Activated T-helper 2 cell treated with anti-CD3 and anti-CD28 coated beads, Interferon-gamma antibody, Interleukin-2, Interleukin-4, amounts not matched to agents 10 μg/mL and 5 μg/mL and 100 μg/mL, durations not matched to agents 14 hours and 24 hours and 36 hours (primary cell): ENCODE results near the gene TLE2. TPM values are rescaled to one million over a fixed set of nuclear protein-coding genes. Genes with fewer than 3 reads are reported as not detected.

Experiments used
- DNase-seq: peaks from one replicate; pipeline ENCODE4 v3.0.0; 2021; ENCODE audit warnings: low spot score
- H3K27ac Mint-ChIP-seq: one replicate; pipeline ENCODE4 v1.8.0; 2021; ENCODE audit warnings: mixed read lengths
- H3K27me3 Mint-ChIP-seq: one replicate; pipeline ENCODE4 v1.8.0; 2021; ENCODE audit warnings: low read depth, mixed read lengths
- H3K36me3 Mint-ChIP-seq: one replicate; pipeline ENCODE4 v1.8.0; 2021; ENCODE audit warnings: low read depth, mixed read lengths
- H3K4me1 Mint-ChIP-seq: one replicate; pipeline ENCODE4 v1.8.0; 2021; ENCODE audit warnings: low read depth, mixed read lengths
- H3K4me3 Mint-ChIP-seq: one replicate; pipeline ENCODE4 v1.8.0; 2021; ENCODE audit warnings: low read depth, mild to moderate bottlenecking, moderate library complexity, mixed read lengths
- H3K9me3 Mint-ChIP-seq: one replicate; pipeline ENCODE4 v1.8.0; 2021; ENCODE audit warnings: mixed read lengths
- intact Hi-C: fragments of 100-400 bp; cut with micrococcal nuclease; formaldehyde crosslinking; loops from one replicate; pipeline ENCODE4 v1.15.1; 2023
- total RNA-seq: library from RNA; stranded (reverse); gene quantifications from 2 replicates; pipeline ENCODE4 v1.2.3, GENCODE V29; 2022

TLE2 gene
- total RNA-seq: 2.2 and 2.4 TPM in 2 replicates

- H3K27me3 Mint-ChIP-seq: peaks cover 50% of the 10 kb centered on the region
- no peaks in the 10 kb centered on the region for H3K9me3 Mint-ChIP-seq
- H3K36me3 Mint-ChIP-seq: no peaks in the 10 kb centered on the region
- peaks cover 4% of the 10 kb centered on the region for H3K4me1 Mint-ChIP-seq
- no peak for DNase-seq
- H3K4me3 Mint-ChIP-seq: peak within 1 kb of the TSS; percentile 57
- no peak within 1 kb of the TSS for H3K27ac Mint-ChIP-seq
- intact Hi-C loops: no loop called here
These were observed at the start of gene TLE2 for GRCh38 chr19:3029065-3029923. Gene TLE2, minus strand, starts transcription at chr19:3029280. Its CDS starts 376 bp downstream, at chr19:3028904.

DNA sequence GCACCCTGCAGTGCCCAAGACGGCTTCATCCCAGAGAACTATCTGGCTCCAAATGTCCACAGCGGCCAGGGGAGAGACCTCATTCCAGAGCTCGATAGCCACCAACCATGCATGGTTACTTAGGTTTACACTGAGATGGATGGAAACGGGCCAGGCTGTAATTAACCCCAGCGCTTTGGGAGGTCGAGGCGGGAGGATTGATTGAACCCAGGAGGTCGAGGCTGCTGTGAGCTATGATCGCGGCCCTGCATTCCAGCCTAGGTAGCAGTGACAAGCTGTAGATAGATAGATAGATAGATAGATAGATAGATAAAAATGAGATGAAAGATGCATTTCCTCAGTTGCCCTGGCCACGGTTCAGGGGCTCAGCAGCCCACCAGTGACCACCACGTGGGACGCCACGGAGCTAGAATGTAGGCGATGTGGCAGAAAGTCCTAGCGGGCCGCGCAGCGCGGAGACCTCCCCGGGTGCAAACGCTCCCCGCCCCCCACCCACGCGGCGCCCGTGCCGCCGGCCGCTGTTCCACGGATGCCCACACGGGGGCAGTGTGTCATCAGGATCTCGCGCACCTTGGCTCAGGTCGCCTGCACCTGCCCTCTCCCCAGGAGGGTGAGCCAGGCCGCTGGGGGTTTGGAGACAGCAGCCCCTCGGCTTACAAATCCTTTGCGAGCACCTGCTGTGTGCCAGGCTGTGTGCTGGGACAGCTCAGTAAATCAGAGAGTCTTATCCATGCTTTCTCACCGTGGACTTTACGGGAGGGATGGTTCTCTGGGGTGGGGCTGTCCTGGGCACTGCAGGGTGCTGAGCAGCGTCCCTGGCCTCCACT, 46.7 kb upstream of the TLE2 start:
- peak; percentile 57 for DNase-seq
- intact Hi-C loops: no loop called here
- no peak overlapping the region for H3K4me3 Mint-ChIP-seq
- no peaks in the 10 kb centered on the region for H3K27me3 Mint-ChIP-seq
- H3K4me1 Mint-ChIP-seq: peaks cover 3% of the 10 kb centered on the region
- H3K27ac Mint-ChIP-seq: no peak overlapping the region
- no peaks in the 10 kb centered on the region for H3K9me3 Mint-ChIP-seq
- H3K36me3 Mint-ChIP-seq: no peaks in the 10 kb centered on the region

- intact Hi-C loops: no loop called here
- H3K4me1 Mint-ChIP-seq: peaks cover 3% of the 10 kb centered on the region
- H3K27me3 Mint-ChIP-seq: no peaks in the 10 kb centered on the region
- no peaks in the 10 kb centered on the region for H3K36me3 Mint-ChIP-seq
- H3K4me3 Mint-ChIP-seq: no peak overlapping the region
- DNase-seq: no peak
- no peak overlapping the region for H3K27ac Mint-ChIP-seq
- H3K9me3 Mint-ChIP-seq: no peaks in the 10 kb centered on the region
These were observed 45.0 kb upstream of the TLE2 start for GRCh38 chr19:3073931-3074595.

DNA sequence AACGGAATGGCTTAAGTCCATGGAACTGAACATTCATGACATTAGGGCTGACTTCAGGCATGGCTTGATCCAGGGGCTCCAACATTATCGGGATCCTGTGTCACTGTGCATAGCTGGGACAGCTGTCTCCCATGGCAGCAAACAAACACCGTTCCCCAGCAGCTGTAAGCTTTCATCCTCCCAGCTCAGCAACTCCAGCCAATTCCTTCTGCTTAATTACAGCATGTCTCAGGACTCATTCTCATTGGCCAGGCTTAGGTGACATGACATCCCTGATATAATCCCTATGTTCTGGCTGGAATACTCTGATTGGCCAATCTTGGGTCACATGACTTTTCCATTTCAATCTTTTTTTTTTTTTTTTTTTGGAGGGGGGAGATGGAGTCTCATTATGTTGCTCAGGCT, 44.1 kb upstream of the TLE2 start:
- Mint-ChIP-seq H3K4me3 (no peak overlapping the region), H3K36me3 (no peaks in the 10 kb centered on the region), H3K27me3 (no peaks in the 10 kb centered on the region), H3K27ac (no peak overlapping the region), H3K4me1 (peaks cover 3% of the 10 kb centered on the region), H3K9me3 (no peaks in the 10 kb centered on the region)
- intact Hi-C loops: no loop called here
- DNase-seq: no peak

DNA sequence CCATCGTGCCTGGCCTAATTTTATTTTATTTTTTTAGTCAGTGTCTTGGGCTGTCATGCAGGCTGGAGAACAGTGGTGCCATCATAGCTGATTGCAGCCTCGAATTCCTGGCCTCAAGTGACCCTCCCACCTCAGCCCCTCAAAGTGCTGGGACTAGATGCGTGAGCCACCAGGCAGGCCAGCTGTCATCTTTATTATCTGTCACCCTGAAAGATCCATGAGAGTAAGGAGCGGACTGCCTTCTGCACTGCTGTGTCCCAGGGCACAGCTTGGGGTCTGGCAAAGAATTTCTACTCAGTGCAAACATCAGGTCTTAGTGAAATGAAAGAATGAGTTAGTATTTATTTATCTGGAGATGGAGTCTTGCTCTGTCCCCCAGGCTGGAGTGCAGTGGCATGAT, 42.7 kb upstream of the TLE2 start:
- intact Hi-C loops: no loop called here
- Mint-ChIP-seq H3K27ac (no peak overlapping the region), H3K4me3 (no peak overlapping the region), H3K9me3 (no peaks in the 10 kb centered on the region), H3K27me3 (no peaks in the 10 kb centered on the region), H3K36me3 (no peaks in the 10 kb centered on the region), H3K4me1 (peaks cover 3% of the 10 kb centered on the region)
- DNase-seq: no peak

DNA sequence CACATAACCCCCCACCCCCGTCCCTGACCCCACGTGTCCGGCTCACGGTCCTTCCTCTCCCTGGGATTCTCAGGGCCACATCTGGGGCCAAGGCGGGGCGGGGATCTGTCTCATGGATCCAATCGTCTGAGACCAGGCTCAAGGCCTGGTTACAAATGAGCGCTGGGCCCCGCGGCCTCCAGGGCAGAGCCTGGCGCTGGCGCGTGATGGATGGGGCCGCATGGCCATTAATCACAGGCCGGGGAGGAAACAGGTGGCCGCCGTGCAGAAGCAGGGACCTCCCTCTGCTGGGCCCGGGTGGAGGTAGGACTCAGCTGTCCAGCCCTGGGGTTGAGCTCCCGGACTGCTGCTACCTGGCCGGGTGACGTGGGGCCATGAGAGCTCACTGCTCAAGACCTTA, 39.0 kb upstream of the TLE2 start:
- no peak for DNase-seq
- peaks cover 2% of the 10 kb centered on the region for H3K4me1 Mint-ChIP-seq
- H3K4me3 Mint-ChIP-seq: no peak overlapping the region
- no peak overlapping the region for H3K27ac Mint-ChIP-seq
- H3K36me3 Mint-ChIP-seq: no peaks in the 10 kb centered on the region
- no peaks in the 10 kb centered on the region for H3K27me3 Mint-ChIP-seq
- no peaks in the 10 kb centered on the region for H3K9me3 Mint-ChIP-seq
- intact Hi-C loops: loop anchor here (10.0 kb wide), 1 partner anchor 97 kb away; no protein-coding TSS in a partner anchor

- peaks cover 5% of the 10 kb centered on the region for H3K4me1 Mint-ChIP-seq
- no peak overlapping the region for H3K27ac Mint-ChIP-seq
- H3K9me3 Mint-ChIP-seq: no peaks in the 10 kb centered on the region
- no peak for DNase-seq
- no peak overlapping the region for H3K4me3 Mint-ChIP-seq
- H3K27me3 Mint-ChIP-seq: no peaks in the 10 kb centered on the region
- intact Hi-C loops: loop anchor here (10.0 kb wide), 1 partner anchor 97 kb away; no protein-coding TSS in a partner anchor
- no peaks in the 10 kb centered on the region for H3K36me3 Mint-ChIP-seq
These were observed 38.5 kb upstream of the TLE2 start for GRCh38 chr19:3067563-3067962.

DNA sequence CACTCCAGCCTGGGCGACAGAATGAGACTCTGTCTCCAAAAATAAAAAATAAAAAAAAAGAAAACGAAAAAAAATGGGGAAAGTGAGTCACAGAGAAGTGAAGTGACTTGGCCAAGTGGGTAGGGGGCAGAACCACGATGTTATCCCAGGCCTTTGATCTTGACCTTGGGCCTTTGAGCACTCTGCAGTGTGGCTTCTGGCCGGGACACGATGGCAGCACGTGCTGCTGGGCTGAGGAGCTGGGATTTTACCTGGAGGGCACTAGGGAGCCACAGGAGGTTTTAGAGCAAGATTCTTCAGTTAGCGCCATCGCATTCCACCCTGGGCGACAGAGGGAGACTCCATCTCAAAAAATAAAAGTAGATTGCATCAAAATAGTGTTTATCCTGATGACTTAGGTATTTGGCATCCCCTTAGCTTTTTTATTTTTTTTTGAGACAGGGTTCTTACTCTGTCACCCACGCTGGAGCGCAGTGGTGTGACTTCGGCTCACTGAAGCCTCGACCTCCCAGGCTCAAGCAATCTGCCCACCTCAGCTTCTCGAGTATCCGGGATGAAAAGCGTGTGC, 37.5 kb upstream of the TLE2 start:
- DNase-seq: no peak
- intact Hi-C loops: loop anchor here (10.0 kb wide), 1 partner anchor 98 kb away; no protein-coding TSS in a partner anchor
- H3K27ac Mint-ChIP-seq: no peak overlapping the region
- no peaks in the 10 kb centered on the region for H3K9me3 Mint-ChIP-seq
- no peak overlapping the region for H3K4me3 Mint-ChIP-seq
- H3K4me1 Mint-ChIP-seq: peaks cover 5% of the 10 kb centered on the region
- H3K27me3 Mint-ChIP-seq: no peaks in the 10 kb centered on the region
- H3K36me3 Mint-ChIP-seq: no peaks in the 10 kb centered on the region

- Mint-ChIP-seq H3K27ac (no peak overlapping the region), H3K4me1 (peaks cover 7% of the 10 kb centered on the region), H3K4me3 (no peak overlapping the region), H3K9me3 (no peaks in the 10 kb centered on the region), H3K36me3 (peaks cover 3% of the 10 kb centered on the region), H3K27me3 (no peaks in the 10 kb centered on the region)
- intact Hi-C loops: loop anchor here (10.0 kb wide), 1 partner anchor 99 kb away; no protein-coding TSS in a partner anchor
- no peak for DNase-seq
These were observed 36.7 kb upstream of the TLE2 start for GRCh38 chr19:3065675-3066357.

- peak overlapping the region; percentile 90 for H3K4me3 Mint-ChIP-seq
- no peak for DNase-seq
These were observed 34.9 kb upstream of the TLE2 start for GRCh38 chr19:3064011-3064330.

GRCh38 chr19:3062165-3063105, 33.4 kb upstream of the TLE2 start, which contains the start of gene TLE5:
Gene TLE5, minus strand, starts transcription at chr19:3062495. Its CDS starts 295 bp downstream, at chr19:3062200.
- Mint-ChIP-seq H3K27me3 (no peaks in the 10 kb centered on the region), H3K4me1 (peaks cover 20% of the 10 kb centered on the region), H3K4me3 (peak within 1 kb of the TSS; percentile 90), H3K36me3 (peaks cover 32% of the 10 kb centered on the region), H3K27ac (peak within 1 kb of the TSS; percentile 97), H3K9me3 (no peaks in the 10 kb centered on the region)
- intact Hi-C loops: loop anchor here (10.0 kb wide), 1 partner anchor 102 kb away; no protein-coding TSS in a partner anchor
- peak; percentile 66 for DNase-seq

More at GRCh38 chr19:3064011-3064330, 34.9 kb upstream of the TLE2 start:
- peak overlapping the region; percentile 97 for H3K27ac Mint-ChIP-seq
- no peaks in the 10 kb centered on the region for H3K9me3 Mint-ChIP-seq
- no peaks in the 10 kb centered on the region for H3K27me3 Mint-ChIP-seq
- intact Hi-C loops: loop anchor here (10.0 kb wide), 1 partner anchor 101 kb away; no protein-coding TSS in a partner anchor
- H3K4me1 Mint-ChIP-seq: peaks cover 15% of the 10 kb centered on the region
- peaks cover 18% of the 10 kb centered on the region for H3K36me3 Mint-ChIP-seq
